WTC11 (cell line): ENCODE measurements around the gene TANC1. TPM values are rescaled to one million over a fixed set of nuclear protein-coding genes. Genes with fewer than 3 reads are reported as not detected.

Experiments
- ATAC-seq: fragments of 200-7000 bp; cut with Tn5 transposase; 2 replicates; pipeline ENCODE4 v1.10.0; 2021; ENCODE audit warnings: mild to moderate bottlenecking, moderate library complexity
- CTCF ChIA-PET: fragments of 300-600 bp; sonication (Branson Sonifier 250); formaldehyde crosslinking; loops from one replicate; lab custom pipeline; 2021; ENCODE audit warnings: antibody characterized with exemption; lab: Charles Lee
- POLR2A ChIA-PET: fragments of 350-600 bp; sonication (Branson Sonifier 250); formaldehyde crosslinking; loops from one replicate; lab custom pipeline; 2021; ENCODE audit warnings: antibody characterized with exemption; lab: Charles Lee
- DNase-seq: peaks from one replicate; pipeline ENCODE4 v3.0.0; 2021; ENCODE audit warnings: low spot score
- H3K27ac Mint-ChIP-seq: 2 replicates; pipeline ENCODE4 v1.8.0; 2021; ENCODE audit warnings: mixed read lengths
- H3K27me3 Mint-ChIP-seq: 2 replicates; pipeline ENCODE4 v1.8.0; 2021; ENCODE audit warnings: low read depth, mild to moderate bottlenecking, moderate library complexity, mixed read lengths
- H3K36me3 Mint-ChIP-seq: 2 replicates; pipeline ENCODE4 v1.8.0; 2021; ENCODE audit warnings: mixed read lengths
- H3K4me1 Mint-ChIP-seq: 2 replicates; pipeline ENCODE4 v1.8.0; 2022; ENCODE audit warnings: mixed read lengths
- H3K4me3 Mint-ChIP-seq: 2 replicates; pipeline ENCODE4 v1.8.0; 2021; ENCODE audit warnings: mild to moderate bottlenecking, moderate library complexity, mixed read lengths
- H3K9me3 Mint-ChIP-seq: 2 replicates; pipeline ENCODE4 v1.8.0; 2021; ENCODE audit warnings: mixed read lengths
- AR ChIP-seq: fragments of 250-450 bp; sonication (Bioruptor Pico); IDR thresholded peaks from 2 replicates; pipeline ENCODE4 v1.9.0; 2021; ENCODE audit warnings: mild to moderate bottlenecking
- CREB1 ChIP-seq: sonication (generic); formaldehyde crosslinking; IDR thresholded peaks from 2 replicates; pipeline ENCODE4 v1.8.0; 2023; ENCODE audit warnings: mild to moderate bottlenecking, missing genetic modification reagents
- CTCF ChIP-seq: fragments of 200-600 bp; IDR thresholded peaks from 2 replicates; pipeline ENCODE4 v1.8.0; 2022; ENCODE audit warnings: antibody characterized with exemption
- ERG ChIP-seq: fragments of 250-450 bp; sonication (Bioruptor Pico); IDR thresholded peaks from 2 replicates; pipeline ENCODE4 v1.8.0; 2021; ENCODE audit warnings: mild to moderate bottlenecking
- IRF2 ChIP-seq: sonication (generic); formaldehyde crosslinking; IDR thresholded peaks from 2 replicates; pipeline ENCODE4 v1.8.0; 2022; ENCODE audit warnings: low read depth, missing genetic modification reagents, borderline replicate concordance
- NFE2L1 ChIP-seq: sonication (generic); formaldehyde crosslinking; IDR thresholded peaks from 2 replicates; pipeline ENCODE4 v1.8.1; 2023; ENCODE audit warnings: missing genetic modification reagents
- NFYB ChIP-seq: sonication (generic); formaldehyde crosslinking; conservative IDR thresholded peaks from 2 replicates; pipeline ENCODE4 v1.8.0; 2022; ENCODE audit warnings: low read depth, missing genetic modification reagents
- NR1H2 ChIP-seq: sonication (generic); formaldehyde crosslinking; IDR thresholded peaks from 2 replicates; pipeline ENCODE4 v1.9.0; 2021; ENCODE audit warnings: mild to moderate bottlenecking, moderate library complexity, missing genetic modification reagents
- TEAD1 ChIP-seq: sonication (generic); formaldehyde crosslinking; IDR thresholded peaks from 2 replicates; pipeline ENCODE4 v1.8.0; 2022; ENCODE audit warnings: mild to moderate bottlenecking, missing genetic modification reagents
- ZNF121 ChIP-seq: sonication (generic); formaldehyde crosslinking; IDR thresholded peaks from 2 replicates; pipeline ENCODE4 v1.8.0; 2023; ENCODE audit warnings: missing genetic modification reagents
- ZNF219 ChIP-seq: sonication (generic); formaldehyde crosslinking; IDR thresholded peaks from 2 replicates; pipeline ENCODE4 v1.8.0; 2023; ENCODE audit warnings: missing genetic modification reagents, mild to moderate bottlenecking, borderline replicate concordance
- ZNF232 ChIP-seq: sonication (generic); formaldehyde crosslinking; IDR thresholded peaks from 2 replicates; pipeline ENCODE4 v1.8.0; 2022; ENCODE audit warnings: mild to moderate bottlenecking, missing genetic modification reagents
- ZNF396 ChIP-seq: fragments of 250-450 bp; sonication (Bioruptor Pico); IDR thresholded peaks from 2 replicates; pipeline ENCODE4 v1.8.0; 2021; ENCODE audit warnings: mild to moderate bottlenecking, moderate library complexity, borderline replicate concordance
- ZNF416 ChIP-seq: fragments of 250-450 bp; sonication (Bioruptor Pico); IDR thresholded peaks from 2 replicates; pipeline ENCODE4 v1.9.0; 2021; ENCODE audit warnings: mild to moderate bottlenecking, inconsistent platforms
- ZNF423 ChIP-seq: fragments of 250-450 bp; sonication (Bioruptor Pico); IDR thresholded peaks from 2 replicates; pipeline ENCODE4 v2.1.2; 2022; ENCODE audit warnings: mild to moderate bottlenecking, moderate library complexity
- total RNA-seq: library from RNA; stranded (reverse); gene quantifications from 3 replicates; pipeline ENCODE4 v1.2.3, GENCODE V29; 2021
- TF ChIP-seq, protein P1 (sequence below): sonication (generic); formaldehyde crosslinking; IDR thresholded peaks from 2 replicates; pipeline ENCODE4 v1.8.0; 2023; ENCODE audit warnings: mild to moderate bottlenecking, missing genetic modification reagents
- TF ChIP-seq, protein P2 (sequence below): sonication (generic); formaldehyde crosslinking; IDR thresholded peaks from 2 replicates; pipeline ENCODE4 v1.8.0; 2022; ENCODE audit warnings: mild to moderate bottlenecking, missing genetic modification reagents
- TF ChIP-seq, protein P3 (sequence below): fragments of 250-450 bp; sonication (Bioruptor Pico); IDR thresholded peaks from 2 replicates; pipeline ENCODE4 v1.9.0; 2021; ENCODE audit warnings: moderate library complexity, mild to moderate bottlenecking, inconsistent platforms, borderline replicate concordance

TANC1 gene
- total RNA-seq, 1 experiment from 2014 or later, result 11.6 TPM

DNA sequence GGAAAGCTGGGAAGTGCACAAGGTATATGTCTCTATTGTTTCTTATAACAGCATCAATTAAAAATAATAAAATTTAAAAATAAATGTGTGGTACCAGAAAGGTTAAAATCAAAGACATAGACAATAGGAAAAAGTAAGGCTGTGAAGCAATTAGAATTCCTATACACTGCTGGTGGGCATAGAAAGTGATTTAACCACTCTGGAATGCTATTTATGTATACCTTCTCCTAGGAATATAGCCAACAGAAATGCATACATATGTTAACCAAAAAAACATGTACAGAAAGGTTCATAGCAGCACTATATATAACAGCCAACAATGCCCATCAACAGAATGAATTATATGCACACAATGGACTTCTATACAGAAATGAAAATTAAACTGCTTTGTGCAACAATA is 275.1 kb downstream of the TANC1 start:
- POLR2A ChIA-PET, result no interaction called here
- ATAC-seq, result no peak
- no peak for TF ChIP-seq TEAD1 (CRISPR knock-in tag)
- TF ChIP-seq ZNF416, result no peak
- TF ChIP-seq NFYB, result no peak
- no peak for TF ChIP-seq CTCF
- TF ChIP-seq, protein P1, sequence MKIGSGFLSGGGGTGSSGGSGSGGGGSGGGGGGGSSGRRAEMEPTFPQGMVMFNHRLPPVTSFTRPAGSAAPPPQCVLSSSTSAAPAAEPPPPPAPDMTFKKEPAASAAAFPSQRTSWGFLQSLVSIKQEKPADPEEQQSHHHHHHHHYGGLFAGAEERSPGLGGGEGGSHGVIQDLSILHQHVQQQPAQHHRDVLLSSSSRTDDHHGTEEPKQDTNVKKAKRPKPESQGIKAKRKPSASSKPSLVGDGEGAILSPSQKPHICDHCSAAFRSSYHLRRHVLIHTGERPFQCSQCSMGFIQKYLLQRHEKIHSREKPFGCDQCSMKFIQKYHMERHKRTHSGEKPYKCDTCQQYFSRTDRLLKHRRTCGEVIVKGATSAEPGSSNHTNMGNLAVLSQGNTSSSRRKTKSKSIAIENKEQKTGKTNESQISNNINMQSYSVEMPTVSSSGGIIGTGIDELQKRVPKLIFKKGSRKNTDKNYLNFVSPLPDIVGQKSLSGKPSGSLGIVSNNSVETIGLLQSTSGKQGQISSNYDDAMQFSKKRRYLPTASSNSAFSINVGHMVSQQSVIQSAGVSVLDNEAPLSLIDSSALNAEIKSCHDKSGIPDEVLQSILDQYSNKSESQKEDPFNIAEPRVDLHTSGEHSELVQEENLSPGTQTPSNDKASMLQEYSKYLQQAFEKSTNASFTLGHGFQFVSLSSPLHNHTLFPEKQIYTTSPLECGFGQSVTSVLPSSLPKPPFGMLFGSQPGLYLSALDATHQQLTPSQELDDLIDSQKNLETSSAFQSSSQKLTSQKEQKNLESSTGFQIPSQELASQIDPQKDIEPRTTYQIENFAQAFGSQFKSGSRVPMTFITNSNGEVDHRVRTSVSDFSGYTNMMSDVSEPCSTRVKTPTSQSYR (CRISPR knock-in tag), result no peak
- TF ChIP-seq NFE2L1 (CRISPR knock-in tag), result no peak
- no peak for TF ChIP-seq ZNF232
- TF ChIP-seq CREB1 (CRISPR knock-in tag), result no peak
- TF ChIP-seq, protein P2, sequence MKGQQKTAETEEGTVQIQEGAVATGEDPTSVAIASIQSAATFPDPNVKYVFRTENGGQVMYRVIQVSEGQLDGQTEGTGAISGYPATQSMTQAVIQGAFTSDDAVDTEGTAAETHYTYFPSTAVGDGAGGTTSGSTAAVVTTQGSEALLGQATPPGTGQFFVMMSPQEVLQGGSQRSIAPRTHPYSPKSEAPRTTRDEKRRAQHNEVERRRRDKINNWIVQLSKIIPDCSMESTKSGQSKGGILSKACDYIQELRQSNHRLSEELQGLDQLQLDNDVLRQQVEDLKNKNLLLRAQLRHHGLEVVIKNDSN (CRISPR knock-in tag), result no peak
- TF ChIP-seq, all 79 proteins: peak for 0
- Mint-ChIP-seq H3K9me3 (peaks cover 8% of the 10 kb centered on the region), H3K4me1 (no peaks in the 10 kb centered on the region), H3K27me3 (no peaks in the 10 kb centered on the region), H3K36me3 (peaks cover 14% of the 10 kb centered on the region), H3K4me3 (no peak overlapping the region), H3K27ac (no peak overlapping the region)
- CTCF ChIA-PET, result no interaction called here
- DNase-seq, result no peak

GRCh38 chr2:159246325-159246988 is 278.0 kb downstream of the TANC1 start:
- H3K27me3 Mint-ChIP-seq, result no peaks in the 10 kb centered on the region
- H3K27ac Mint-ChIP-seq, result no peak overlapping the region
- peaks cover 8% of the 10 kb centered on the region for H3K9me3 Mint-ChIP-seq
- DNase-seq (no peak), ATAC-seq (no peak)
- ChIA-PET CTCF (no interaction called here), POLR2A (interaction anchor here (0.6 kb wide), 1 partner anchor 114 kb away, joined by 3 read pairs; no protein-coding TSS in a partner anchor)
- no peaks in the 10 kb centered on the region for H3K4me1 Mint-ChIP-seq
- H3K4me3 Mint-ChIP-seq, result no peak overlapping the region
- H3K36me3 Mint-ChIP-seq, result peaks cover 14% of the 10 kb centered on the region
- TF ChIP-seq NR1H2 (CRISPR knock-in tag) (no peak), ZNF219 (CRISPR knock-in tag) (no peak), ZNF396 (no peak), CTCF (no peak), ZNF232 (no peak), ZNF121 (CRISPR knock-in tag) (no peak), TEAD1 (CRISPR knock-in tag) (no peak), AR (CRISPR knock-in tag) (no peak), IRF2 (CRISPR knock-in tag) (no peak), ZNF423 (CRISPR knock-in tag) (no peak), ERG (CRISPR knock-in tag) (no peak)
- TF ChIP-seq, protein P3, sequence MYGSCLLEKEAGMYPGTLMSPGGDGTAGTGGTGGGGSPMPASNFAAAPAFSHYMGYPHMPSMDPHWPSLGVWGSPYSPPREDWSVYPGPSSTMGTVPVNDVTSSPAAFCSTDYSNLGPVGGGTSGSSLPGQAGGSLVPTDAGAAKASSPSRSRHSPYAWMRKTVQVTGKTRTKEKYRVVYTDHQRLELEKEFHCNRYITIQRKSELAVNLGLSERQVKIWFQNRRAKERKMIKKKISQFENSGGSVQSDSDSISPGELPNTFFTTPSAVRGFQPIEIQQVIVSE (CRISPR knock-in tag), result no peak
- TF ChIP-seq, protein P1 (CRISPR knock-in tag), result no peak
